ENCODE measurements around the gene EZH1. TPM values are rescaled to one million over a fixed set of nuclear protein-coding genes. Genes with fewer than 3 reads are reported as not detected.
A peak's percentile ranks its signal among the peaks of the same experiment; 100 is the strongest.

The EZH1 gene
- total and polyA plus RNA-seq, 10 of the 15 experiments (the other 5 are each of a cell fraction or from before 2014, with no cell fraction given), result 6.1 to 43.3 (median 16.8) TPM

- FAIRE-seq (peak; percentile 27), ATAC-seq (peak; percentile 55), DNase-seq (ENCODE audit: low read depth, low spot score) (no peak)
- CTCF ChIA-PET, result interaction anchor here (0.8 to 10.1 kb wide), 28 partner anchors 8 to 143 kb away, joined by 3 to 239 read pairs (median 5); partner anchors contain the start of genes NAGLU, PSMC3IP, RETREG3 and TUBG1
- Histone ChIP-seq H4K20me1 (ENCODE audit: control insufficient read depth, insufficient read depth) (no peaks in the 10 kb centered on the region), H3K9ac (ENCODE audit: control insufficient read depth, insufficient read depth, low read length) (peak overlapping the region; percentile 82), H3K4me2 (ENCODE audit: control insufficient read depth, insufficient read depth) (peak overlapping the region; percentile 100), H2AFZ (ENCODE audit: control insufficient read depth, low read depth, low read length) (peak overlapping the region; percentile 91), H3K27me3 (replicated peaks in 1 of 2; ENCODE audit: control insufficient read depth in 2 of 2, insufficient read depth in 2 of 2, low read length in 1 of 2) (no peaks in the 10 kb centered on the region), H3K27ac (ENCODE audit: control insufficient read depth, insufficient read depth) (peak overlapping the region; percentile 93), H3K9me3 (replicated peaks; ENCODE audit: control insufficient read depth, insufficient read depth, low read length) (no peaks in the 10 kb centered on the region; the same call in 2 of the 3 replicates), H3K36me3 (ENCODE audit: control insufficient read depth in 2 of 2, insufficient read depth in 2 of 2, low read length in 1 of 2) (no peaks in the 10 kb centered on the region), H3K4me1 (ENCODE audit: control insufficient read depth, insufficient read depth, low read length) (peaks cover 19% of the 10 kb centered on the region), H3K79me2 (ENCODE audit: control insufficient read depth, insufficient read depth, low read length) (peaks cover 76% of the 10 kb centered on the region), H3K4me3 (peak overlapping the region; percentile 82)
- SMC1A ChIA-PET (ENCODE audit: uncharacterized antibody, unreplicated experiment), result interaction anchor here (0.9 to 8.3 kb wide), 13 partner anchors 16 to 143 kb away, joined by 3 to 124 read pairs (median 8); partner anchors contain the start of genes PSMC3IP, RETREG3, TUBG1 and TUBG2
- intact Hi-C loops (cut with micrococcal nuclease; ENCODE audit: unreplicated experiment) (loop anchor here (2.0 to 5.0 kb wide), 2 partner anchors 61 to 83 kb away; partner anchors contain the start of gene RAMP2), in situ Hi-C loops (cut with MboI) (no loop called here)
- 22% methylated on average over 75 of the region's 78 CpGs for WGBS (ENCODE audit: insufficient coverage, insufficient replicate concordance, low lambda C conversion rate, missing lambda C conversion rate)
- RAD21 ChIA-PET (ENCODE audit: unreplicated experiment), result interaction anchor here (0.6 to 6.5 kb wide), 22 partner anchors 10 to 578 kb away, joined by 3 to 152 read pairs (median 5); partner anchors contain the start of genes PSMC3IP, RETREG3, TUBG1 and VPS25
- no TSS peak for BruUV-seq (replicated peaks)
- POLR2A ChIA-PET, result interaction anchor here (0.7 to 6.6 kb wide), 13 partner anchors 21 to 265 kb away, joined by 3 to 120 read pairs (median 5); partner anchors contain the start of genes PSMC3IP, RETREG3, TUBG1 and TUBG2
- no peak for TF ChIP-seq SKIL (IDR thresholded peaks at IDR 0.05; ENCODE audit: low read depth, poor library complexity, severe bottlenecking)
- peak; percentile 62; the same call in 1 of the 2 replicates for TF ChIP-seq ZSCAN29 (IDR thresholded peaks at IDR 0.05)
- TF ChIP-seq IKZF1 (conservative IDR thresholded peaks at IDR 0.05), result peak; percentile 89
- TF ChIP-seq BACH1 (IDR thresholded peaks at IDR 0.05; ENCODE audit: borderline replicate concordance), result peak; percentile 19
- TF ChIP-seq CBX5 (IDR thresholded peaks at IDR 0.05; ENCODE audit: low read depth), result no peak
- TF ChIP-seq PKNOX1 (IDR thresholded peaks at IDR 0.05), result peak; percentile 54
- 0 out of 2 replicates have a peak, but pooled peaks have one; percentile 63 for TF ChIP-seq ZNF24 (IDR thresholded peaks at IDR 0.05)
- TF ChIP-seq RELB (IDR thresholded peaks at IDR 0.05; ENCODE audit: low read depth), result peak; percentile 54; the same call in 1 of the 2 replicates
- TF ChIP-seq RAD21 (IDR thresholded peaks at IDR 0.05; ENCODE audit: insufficient read depth, low read depth, low read length), result peak; percentile 62
- peak; percentile 95 for TF ChIP-seq MEF2B (IDR thresholded peaks at IDR 0.05; ENCODE audit: partially characterized antibody, poor library complexity, severe bottlenecking)
- peak; percentile 80; the same call in 1 of the 2 replicates for TF ChIP-seq RB1 (IDR thresholded peaks at IDR 0.05; ENCODE audit: borderline replicate concordance)
- TF ChIP-seq SMARCA5 (IDR thresholded peaks at IDR 0.05), result peak; percentile 99
- TF ChIP-seq TCF12 (IDR thresholded peaks at IDR 0.05; ENCODE audit: low read depth, low read length), result peak; percentile 77
- TF ChIP-seq GATAD2B (conservative IDR thresholded peaks at IDR 0.05; ENCODE audit: low read depth), result peak; percentile 99
- 0 out of 2 replicates have a peak, but pooled peaks have one; percentile 52 for TF ChIP-seq SMAD5 (IDR thresholded peaks at IDR 0.05; ENCODE audit: low read depth)
- TF ChIP-seq HCFC1 (IDR thresholded peaks at IDR 0.05; ENCODE audit: low read length), result peak; percentile 32
- no peak for TF ChIP-seq RAD51 (IDR thresholded peaks at IDR 0.05)
These were observed 65.1 kb downstream of the EZH1 start for GRCh38 chr17:42679492-42680330.

All from GM12878 (cell line).